Activated CD4-positive, alpha-beta T cell treated with anti-CD3 and anti-CD28 coated beads, Interleukin-2, amount 10 ng/mL, durations not matched to agents 7 days and 5 days (primary cell): ENCODE data around the gene CRHR2. TPM values are rescaled to one million over a fixed set of nuclear protein-coding genes. Genes with fewer than 3 reads are reported as not detected.

Experiments used
- CTCF ChIA-PET: fragments of 350-600 bp; sonication (Branson Sonifier 250); formaldehyde crosslinking; loops from one replicate; lab custom pipeline; 2021; ENCODE audit warnings: antibody characterized with exemption; lab: Charles Lee
- POLR2A ChIA-PET: fragments of 350-600 bp; sonication (Branson Sonifier 250); formaldehyde crosslinking; loops from one replicate; lab custom pipeline; 2021; ENCODE audit warnings: antibody characterized with exemption; lab: Charles Lee
- DNase-seq: peaks from one replicate; pipeline ENCODE4 v3.0.0-alpha.2; 2020
- H3K27ac Mint-ChIP-seq: one replicate; pipeline ENCODE4 v1.8.0; 2021; ENCODE audit warnings: mild to moderate bottlenecking, moderate library complexity, mixed read lengths
- H3K27me3 Mint-ChIP-seq: one replicate; pipeline ENCODE4 v1.8.0; 2021; ENCODE audit warnings: mixed read lengths
- H3K36me3 Mint-ChIP-seq: one replicate; pipeline ENCODE4 v1.8.0; 2021; ENCODE audit warnings: low read depth, mixed read lengths
- H3K4me1 Mint-ChIP-seq: one replicate; pipeline ENCODE4 v1.8.0; 2021; ENCODE audit warnings: mixed read lengths
- H3K4me3 Mint-ChIP-seq: one replicate; pipeline ENCODE4 v1.8.0; 2021; ENCODE audit warnings: mild to moderate bottlenecking, moderate library complexity, mixed read lengths
- H3K9me3 Mint-ChIP-seq: one replicate; pipeline ENCODE4 v1.8.0; 2021; ENCODE audit warnings: mixed read lengths
- total RNA-seq, 2 experiments: library from RNA; stranded (reverse); gene quantifications; one replicate each; pipeline ENCODE4 v1.2.3, GENCODE V29; 2021

The CRHR2 gene
- total RNA-seq, 2 experiments from 2014 or later = not detected

DNA sequence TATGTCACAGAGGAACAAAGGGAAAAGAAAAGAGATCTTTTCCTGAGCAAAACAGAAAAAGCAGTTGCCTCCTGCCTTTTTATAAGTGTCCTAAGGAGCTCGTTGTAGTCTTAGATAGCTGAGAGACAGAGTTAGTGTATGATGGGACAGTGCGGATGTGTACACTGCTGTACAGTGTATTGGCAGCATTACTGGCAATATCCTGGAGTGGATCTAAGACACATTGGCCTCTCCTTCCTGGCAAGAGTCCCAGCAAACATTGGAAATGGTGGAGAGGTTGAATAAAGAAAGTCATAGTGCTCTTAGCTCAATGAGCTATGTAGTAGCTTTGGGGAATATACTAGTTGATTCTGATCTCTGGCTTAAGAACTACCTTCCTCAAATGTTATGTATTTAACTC lies 64.9 kb downstream of the CRHR2 start:
- no peak for DNase-seq
- Mint-ChIP-seq H3K27me3 (no peaks in the 10 kb centered on the region), H3K36me3 (peaks cover 72% of the 10 kb centered on the region), H3K4me1 (peaks cover 12% of the 10 kb centered on the region), H3K27ac (no peak overlapping the region), H3K4me3 (no peak overlapping the region), H3K9me3 (no peaks in the 10 kb centered on the region)
- CTCF ChIA-PET = interaction anchor here (1.4 kb wide), 1 partner anchor 10 kb away, joined by 3 read pairs; no protein-coding TSS in a partner anchor
- POLR2A ChIA-PET = no interaction called here

- Mint-ChIP-seq H3K36me3 (peaks cover 69% of the 10 kb centered on the region), H3K4me1 (peaks cover 19% of the 10 kb centered on the region), H3K27me3 (no peaks in the 10 kb centered on the region), H3K9me3 (no peaks in the 10 kb centered on the region), H3K4me3 (no peak overlapping the region), H3K27ac (no peak overlapping the region)
- POLR2A ChIA-PET = no interaction called here
- DNase-seq = no peak
- CTCF ChIA-PET = interaction anchor here (0.6 kb wide), 1 partner anchor 144 kb away, joined by 3 read pairs; no protein-coding TSS in a partner anchor
These were observed 65.9 kb downstream of the CRHR2 start for GRCh38 chr7:30616318-30616717.

- CTCF ChIA-PET = interaction anchor here (0.6 to 1.5 kb wide), 3 partner anchors 17 to 467 kb away, joined by 3 to 4 read pairs (median 3); no protein-coding TSS in a partner anchor
- H3K9me3 Mint-ChIP-seq = no peaks in the 10 kb centered on the region
- H3K27ac Mint-ChIP-seq = peak overlapping the region; percentile 42
- POLR2A ChIA-PET = interaction anchor here (0.8 kb wide), 1 partner anchor 136 kb away, joined by 3 read pairs; no protein-coding TSS in a partner anchor
- no peak for DNase-seq
- no peak overlapping the region for H3K4me3 Mint-ChIP-seq
- H3K36me3 Mint-ChIP-seq = peaks cover 73% of the 10 kb centered on the region
- H3K4me1 Mint-ChIP-seq = peaks cover 29% of the 10 kb centered on the region
- H3K27me3 Mint-ChIP-seq = no peaks in the 10 kb centered on the region
These were observed 68.6 kb downstream of the CRHR2 start for GRCh38 chr7:30613366-30614325.

GRCh38 chr7:30612658-30613265 lies 69.5 kb downstream of the CRHR2 start:
- H3K4me1 Mint-ChIP-seq = peaks cover 34% of the 10 kb centered on the region
- no peak for DNase-seq

DNA sequence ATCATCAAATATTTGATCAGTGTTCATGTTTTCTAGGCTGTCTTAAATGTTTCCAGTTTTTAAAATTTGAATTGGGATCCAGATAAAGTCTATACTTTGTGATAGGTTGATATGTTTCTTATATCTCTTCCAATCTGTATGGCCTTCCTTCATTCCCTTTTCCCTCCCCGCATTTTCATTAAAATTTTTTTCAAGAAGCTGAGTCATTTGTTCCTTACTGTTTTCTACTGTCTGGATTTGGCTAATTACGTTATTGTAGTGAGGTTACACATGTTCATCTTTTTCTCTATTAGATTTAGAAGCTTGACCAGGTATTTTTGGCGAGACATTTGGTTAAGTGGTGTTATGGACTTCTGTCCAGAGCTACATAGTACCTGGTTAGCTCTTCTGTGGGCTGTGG lies 76.4 kb downstream of the CRHR2 start:
- no peaks in the 10 kb centered on the region for H3K27me3 Mint-ChIP-seq
- ChIA-PET CTCF (no interaction called here), POLR2A (interaction anchor here (0.5 kb wide), 1 partner anchor 9 kb away, joined by 3 read pairs; no protein-coding TSS in a partner anchor)
- no peaks in the 10 kb centered on the region for H3K9me3 Mint-ChIP-seq
- peaks cover 24% of the 10 kb centered on the region for H3K4me1 Mint-ChIP-seq
- no peak for DNase-seq
- peaks cover 76% of the 10 kb centered on the region for H3K36me3 Mint-ChIP-seq
- no peak overlapping the region for H3K27ac Mint-ChIP-seq
- H3K4me3 Mint-ChIP-seq = no peak overlapping the region

More at GRCh38 chr7:30612658-30613265, 69.5 kb downstream of the CRHR2 start:
- Mint-ChIP-seq H3K36me3 (peaks cover 79% of the 10 kb centered on the region), H3K4me3 (no peak overlapping the region), H3K27ac (peak overlapping the region; percentile 27), H3K27me3 (no peaks in the 10 kb centered on the region), H3K9me3 (no peaks in the 10 kb centered on the region)
- ChIA-PET CTCF (interaction anchor here (1.0 kb wide), 1 partner anchor 16 kb away, joined by 3 read pairs; no protein-coding TSS in a partner anchor), POLR2A (no interaction called here)

DNA sequence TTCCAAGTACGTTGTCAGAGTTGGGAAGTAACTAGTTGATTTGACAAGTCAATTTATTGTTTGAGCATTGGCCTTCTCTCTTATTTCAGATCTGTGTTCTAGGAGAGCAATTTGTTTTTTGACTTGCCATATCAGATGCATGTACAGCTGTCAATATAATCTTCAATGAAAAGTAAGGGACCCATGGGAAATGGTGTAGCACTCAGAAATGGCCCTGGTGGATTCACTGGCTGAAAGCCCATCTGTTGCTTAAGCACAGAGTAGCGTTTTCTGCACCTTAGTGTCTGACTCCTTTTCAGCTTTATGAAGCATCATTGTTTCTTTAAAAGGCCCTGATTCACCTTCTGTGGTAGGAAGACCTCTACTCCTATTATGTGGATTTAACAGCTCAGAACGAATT lies 77.4 kb downstream of the CRHR2 start:
- ChIA-PET POLR2A (no interaction called here), CTCF (no interaction called here)
- DNase-seq = no peak
- Mint-ChIP-seq H3K4me3 (no peak overlapping the region), H3K36me3 (peaks cover 79% of the 10 kb centered on the region), H3K27me3 (no peaks in the 10 kb centered on the region), H3K27ac (no peak overlapping the region), H3K4me1 (peaks cover 27% of the 10 kb centered on the region), H3K9me3 (no peaks in the 10 kb centered on the region)

Other genes starting within 250 kb of the CRHR2 start
- 10 to 100 TPM; 17.0 to 21.1 TPM for gene NOD1, start 203.7 kb downstream of the CRHR2 start, total RNA-seq
- 10 to 100 TPM; 39.9 to 42.6 TPM for gene GGCT, start 177.6 kb downstream of the CRHR2 start, total RNA-seq
- 100 to 1,000 TPM; 165 to 167 TPM for gene GARS1, start 87.6 kb downstream of the CRHR2 start, total RNA-seq
- 1 to 10 TPM; 1.3 to 2.5 TPM for gene INMT, start 69.7 kb upstream of the CRHR2 start, total RNA-seq
- 1 to 10 TPM; 1.3 to 1.8 TPM for gene MINDY4, start 89.0 kb upstream of the CRHR2 start, total RNA-seq
- under 1 TPM; 0.12 to 0.21 TPM for gene AQP1, start 229.4 kb upstream of the CRHR2 start, total RNA-seq